Kidney capillary endothelial cell (primary cell): ENCODE data around the gene ZNF516.

ENCODE experiments used
- DNase-seq: peaks from one replicate; pipeline ENCODE4 v3.0.0-alpha.2; 2018; ENCODE audit warnings: low spot score

ZNF516 gene

GRCh38 chr18:76506974-76507764 lies 12.1 kb upstream of the ZNF516 start:
- no peak for DNase-seq

GRCh38 chr18:76506395-76506794 lies 11.4 kb upstream of the ZNF516 start:
- DNase-seq: no peak

- no peak for DNase-seq
Measured at GRCh38 chr18:76505614-76506013, 10.6 kb upstream of the ZNF516 start.

GRCh38 chr18:76504749-76505148 lies 9.7 kb upstream of the ZNF516 start:
- no peak for DNase-seq

GRCh38 chr18:76503649-76504386 lies 8.8 kb upstream of the ZNF516 start:
- DNase-seq: no peak

- no peak for DNase-seq
Measured at GRCh38 chr18:76502551-76502950, 7.5 kb upstream of the ZNF516 start.

- DNase-seq: no peak
Measured at GRCh38 chr18:76499637-76500340, 4.7 kb upstream of the ZNF516 start.

GRCh38 chr18:76499021-76499420 lies 4.0 kb upstream of the ZNF516 start:
- no peak for DNase-seq

GRCh38 chr18:76498064-76498463 lies 3.0 kb upstream of the ZNF516 start:
- no peak for DNase-seq

GRCh38 chr18:76497021-76497420 lies 2.0 kb upstream of the ZNF516 start:
- DNase-seq: no peak

GRCh38 chr18:76496194-76496890 lies 1.3 kb upstream of the ZNF516 start:
- DNase-seq: peak; percentile 33

GRCh38 chr18:76495435-76496193 lies 572 bp upstream of the ZNF516 start:
- DNase-seq: peak; percentile 85

GRCh38 chr18:76494231-76495005 lies 624 bp downstream of the ZNF516 start:
- peak; percentile 40 for DNase-seq

- DNase-seq: peak; percentile 29
Measured at GRCh38 chr18:76493213-76494161, 1.6 kb downstream of the ZNF516 start.

- peak; percentile 96 for DNase-seq
Measured at GRCh38 chr18:76492669-76493212, 2.3 kb downstream of the ZNF516 start.

- DNase-seq: peak; percentile 26
Measured at GRCh38 chr18:76491776-76492668, 3.0 kb downstream of the ZNF516 start.

GRCh38 chr18:76491473-76491775 lies 3.6 kb downstream of the ZNF516 start:
- peak; percentile 21 for DNase-seq
